ENCODE results near the gene VAPA.
A peak's percentile ranks its signal among the peaks of the same experiment; 100 is the strongest.

VAPA gene

GRCh38 chr18:9914584-9915290, 921 bp downstream of the VAPA start:
- Histone ChIP-seq H3K4me1 (ENCODE audit: control insufficient read depth, insufficient read depth, low read length, poor library complexity, severe bottlenecking) (peaks cover 17% of the 10 kb centered on the region), H3K4me3 (ENCODE audit: extremely low read depth, insufficient read depth, low read length, poor library complexity, severe bottlenecking) (peak overlapping the region; percentile 99), H3K27ac (ENCODE audit: low read depth, low read length, severe bottlenecking) (peak overlapping the region; percentile 95), H3K36me3 (ENCODE audit: control insufficient read depth, insufficient read depth, low read length) (peaks cover 4% of the 10 kb centered on the region), H3K9me3 (ENCODE audit: control insufficient read depth, low read length) (no peaks in the 10 kb centered on the region)
- WGBS, 2 experiments (ENCODE audit: insufficient coverage in 2 of 2), result 0 to 1% methylated on average over 61 to 73 of the region's 77 CpGs

- Histone ChIP-seq H3K9me3 (ENCODE audit: control insufficient read depth, low read length) (no peaks in the 10 kb centered on the region), H3K36me3 (ENCODE audit: control insufficient read depth, insufficient read depth, low read length) (peaks cover 4% of the 10 kb centered on the region), H3K27ac (ENCODE audit: low read depth, low read length, severe bottlenecking) (peak overlapping the region; percentile 95), H3K4me3 (ENCODE audit: extremely low read depth, insufficient read depth, low read length, poor library complexity, severe bottlenecking) (peak overlapping the region; percentile 99), H3K4me1 (ENCODE audit: control insufficient read depth, insufficient read depth, low read length, poor library complexity, severe bottlenecking) (peaks cover 17% of the 10 kb centered on the region)
- WGBS, 2 experiments (ENCODE audit: insufficient coverage in 2 of 2), result 27 to 29% methylated on average over 4 of the region's 5 CpGs
Observed at GRCh38 chr18:9915291-9916076, 1.7 kb downstream of the VAPA start.

- Histone ChIP-seq H3K36me3 (ENCODE audit: control insufficient read depth, insufficient read depth, low read length) (peaks cover 4% of the 10 kb centered on the region), H3K4me3 (ENCODE audit: extremely low read depth, insufficient read depth, low read length, poor library complexity, severe bottlenecking) (peak overlapping the region; percentile 99), H3K4me1 (ENCODE audit: control insufficient read depth, insufficient read depth, low read length, poor library complexity, severe bottlenecking) (peaks cover 17% of the 10 kb centered on the region), H3K9me3 (ENCODE audit: control insufficient read depth, low read length) (no peaks in the 10 kb centered on the region), H3K27ac (ENCODE audit: low read depth, low read length, severe bottlenecking) (peak overlapping the region; percentile 65)
- 0% methylated on average over 1 of the region's 2 CpGs; no CpG with 5 or more reads in 1 of the 2 experiments for WGBS, 2 experiments (ENCODE audit: insufficient coverage in 2 of 2)
Observed at GRCh38 chr18:9916077-9916639, 2.3 kb downstream of the VAPA start.

- Histone ChIP-seq H3K4me1 (ENCODE audit: control insufficient read depth, insufficient read depth, low read length, poor library complexity, severe bottlenecking) (peaks cover 17% of the 10 kb centered on the region), H3K4me3 (ENCODE audit: extremely low read depth, insufficient read depth, low read length, poor library complexity, severe bottlenecking) (no peak overlapping the region), H3K36me3 (ENCODE audit: control insufficient read depth, insufficient read depth, low read length) (peaks cover 4% of the 10 kb centered on the region), H3K9me3 (ENCODE audit: control insufficient read depth, low read length) (no peaks in the 10 kb centered on the region), H3K27ac (ENCODE audit: low read depth, low read length, severe bottlenecking) (no peak overlapping the region)
- WGBS, 2 experiments (ENCODE audit: insufficient coverage in 2 of 2), result no CpG with 5 or more reads among the region's 3 CpGs
Observed at GRCh38 chr18:9916808-9917207, 3.0 kb downstream of the VAPA start.

- Histone ChIP-seq H3K4me3 (ENCODE audit: extremely low read depth, insufficient read depth, low read length, poor library complexity, severe bottlenecking) (no peak overlapping the region), H3K9me3 (ENCODE audit: control insufficient read depth, low read length) (no peaks in the 10 kb centered on the region), H3K36me3 (ENCODE audit: control insufficient read depth, insufficient read depth, low read length) (peaks cover 4% of the 10 kb centered on the region), H3K27ac (ENCODE audit: low read depth, low read length, severe bottlenecking) (peak overlapping the region; percentile 86), H3K4me1 (ENCODE audit: control insufficient read depth, insufficient read depth, low read length, poor library complexity, severe bottlenecking) (peaks cover 13% of the 10 kb centered on the region)
- WGBS, 2 experiments (ENCODE audit: insufficient coverage in 2 of 2), result 55 to 71% methylated on average over 1 to 2 of the region's 2 CpGs
Observed at GRCh38 chr18:9918016-9918680, 4.3 kb downstream of the VAPA start.

- Histone ChIP-seq H3K4me1 (ENCODE audit: control insufficient read depth, insufficient read depth, low read length, poor library complexity, severe bottlenecking) (peaks cover 18% of the 10 kb centered on the region), H3K27ac (ENCODE audit: low read depth, low read length, severe bottlenecking) (no peak overlapping the region), H3K4me3 (ENCODE audit: extremely low read depth, insufficient read depth, low read length, poor library complexity, severe bottlenecking) (no peak overlapping the region), H3K36me3 (ENCODE audit: control insufficient read depth, insufficient read depth, low read length) (peaks cover 4% of the 10 kb centered on the region), H3K9me3 (ENCODE audit: control insufficient read depth, low read length) (no peaks in the 10 kb centered on the region)
- 86 to 87% methylated on average over 7 of the region's 8 CpGs for WGBS, 2 experiments (ENCODE audit: insufficient coverage in 2 of 2)
Observed at GRCh38 chr18:9919564-9920232, 5.9 kb downstream of the VAPA start.

GRCh38 chr18:9922592-9923311, 8.9 kb downstream of the VAPA start:
- WGBS, 2 experiments (ENCODE audit: insufficient coverage in 2 of 2), result 83 to 93% methylated on average over 3 of the region's 4 CpGs
- peaks cover 27% of the 10 kb centered on the region for H3K4me1 ChIP-seq (ENCODE audit: control insufficient read depth, insufficient read depth, low read length, poor library complexity, severe bottlenecking)
- no peaks in the 10 kb centered on the region for H3K36me3 ChIP-seq (ENCODE audit: control insufficient read depth, insufficient read depth, low read length)
- H3K9me3 ChIP-seq (ENCODE audit: control insufficient read depth, low read length), result no peaks in the 10 kb centered on the region
- no peak overlapping the region for H3K4me3 ChIP-seq (ENCODE audit: extremely low read depth, insufficient read depth, low read length, poor library complexity, severe bottlenecking)
- H3K27ac ChIP-seq (ENCODE audit: low read depth, low read length, severe bottlenecking), result no peak overlapping the region

- Histone ChIP-seq H3K27ac (ENCODE audit: low read depth, low read length, severe bottlenecking) (no peak overlapping the region), H3K4me1 (ENCODE audit: control insufficient read depth, insufficient read depth, low read length, poor library complexity, severe bottlenecking) (peaks cover 21% of the 10 kb centered on the region), H3K9me3 (ENCODE audit: control insufficient read depth, low read length) (no peaks in the 10 kb centered on the region), H3K4me3 (ENCODE audit: extremely low read depth, insufficient read depth, low read length, poor library complexity, severe bottlenecking) (no peak overlapping the region), H3K36me3 (ENCODE audit: control insufficient read depth, insufficient read depth, low read length) (no peaks in the 10 kb centered on the region)
- WGBS, 2 experiments (ENCODE audit: insufficient coverage in 2 of 2), result 67% methylated on average over 2 of the region's 4 CpGs; no CpG with 5 or more reads in 1 of the 2 experiments
Observed at GRCh38 chr18:9924371-9924943, 10.6 kb downstream of the VAPA start.

GRCh38 chr18:9925369-9925768, 11.6 kb downstream of the VAPA start:
- H3K4me1 ChIP-seq (ENCODE audit: control insufficient read depth, insufficient read depth, low read length, poor library complexity, severe bottlenecking), result peaks cover 21% of the 10 kb centered on the region

More at GRCh38 chr18:9925369-9925768, 11.6 kb downstream of the VAPA start:
- Histone ChIP-seq H3K9me3 (ENCODE audit: control insufficient read depth, low read length) (no peaks in the 10 kb centered on the region), H3K27ac (ENCODE audit: low read depth, low read length, severe bottlenecking) (no peak overlapping the region), H3K36me3 (ENCODE audit: control insufficient read depth, insufficient read depth, low read length) (no peaks in the 10 kb centered on the region), H3K4me3 (ENCODE audit: extremely low read depth, insufficient read depth, low read length, poor library complexity, severe bottlenecking) (no peak overlapping the region)
- WGBS, 2 experiments (ENCODE audit: insufficient coverage in 2 of 2), result no CpG with 5 or more reads among the region's 1 CpG

All from mesodermal cell (in vitro differentiated cells).